Nephron progenitor cell (in vitro differentiated cells): ENCODE measurements around the gene PADI3.

Source experiments
- DNase-seq: peaks from one replicate; pipeline ENCODE4 v3.0.0; 2021
- H3K27ac Mint-ChIP-seq: 2 replicates; pipeline ENCODE4 v1.8.0; 2021; ENCODE audit warnings: mild to moderate bottlenecking, moderate library complexity, mixed read lengths
- H3K27me3 Mint-ChIP-seq: 2 replicates; pipeline ENCODE4 v1.8.0; 2021; ENCODE audit warnings: mild to moderate bottlenecking, low read depth, mixed read lengths; ENCODE audit not compliant: poor library complexity
- H3K36me3 Mint-ChIP-seq: 2 replicates; pipeline ENCODE4 v1.8.0; 2021; ENCODE audit warnings: low read depth, mixed read lengths
- H3K4me1 Mint-ChIP-seq: 2 replicates; pipeline ENCODE4 v1.8.0; 2021; ENCODE audit warnings: mixed read lengths
- H3K4me3 Mint-ChIP-seq: 2 replicates; pipeline ENCODE4 v1.8.0; 2021; ENCODE audit warnings: mild to moderate bottlenecking, moderate library complexity, mixed read lengths
- H3K9me3 Mint-ChIP-seq: 2 replicates; pipeline ENCODE4 v1.8.0; 2021; ENCODE audit warnings: mild to moderate bottlenecking, moderate library complexity, mixed read lengths
- CTCF ChIP-seq: fragments of 200-600 bp; sonication (generic); IDR thresholded peaks from 2 replicates; pipeline ENCODE4 v1.5.0; 2021; ENCODE audit warnings: antibody characterized with exemption

PADI3 gene

GRCh38 chr1:17273096-17273495 is 24.2 kb downstream of the PADI3 start:
- TF ChIP-seq CTCF: no peak
- H3K9me3 Mint-ChIP-seq: no peaks in the 10 kb centered on the region
- no peaks in the 10 kb centered on the region for H3K36me3 Mint-ChIP-seq
- no peak for DNase-seq
- peaks cover 17% of the 10 kb centered on the region for H3K4me1 Mint-ChIP-seq
- H3K27me3 Mint-ChIP-seq: peaks cover 23% of the 10 kb centered on the region
- H3K4me3 Mint-ChIP-seq: no peak overlapping the region
- no peak overlapping the region for H3K27ac Mint-ChIP-seq

DNA sequence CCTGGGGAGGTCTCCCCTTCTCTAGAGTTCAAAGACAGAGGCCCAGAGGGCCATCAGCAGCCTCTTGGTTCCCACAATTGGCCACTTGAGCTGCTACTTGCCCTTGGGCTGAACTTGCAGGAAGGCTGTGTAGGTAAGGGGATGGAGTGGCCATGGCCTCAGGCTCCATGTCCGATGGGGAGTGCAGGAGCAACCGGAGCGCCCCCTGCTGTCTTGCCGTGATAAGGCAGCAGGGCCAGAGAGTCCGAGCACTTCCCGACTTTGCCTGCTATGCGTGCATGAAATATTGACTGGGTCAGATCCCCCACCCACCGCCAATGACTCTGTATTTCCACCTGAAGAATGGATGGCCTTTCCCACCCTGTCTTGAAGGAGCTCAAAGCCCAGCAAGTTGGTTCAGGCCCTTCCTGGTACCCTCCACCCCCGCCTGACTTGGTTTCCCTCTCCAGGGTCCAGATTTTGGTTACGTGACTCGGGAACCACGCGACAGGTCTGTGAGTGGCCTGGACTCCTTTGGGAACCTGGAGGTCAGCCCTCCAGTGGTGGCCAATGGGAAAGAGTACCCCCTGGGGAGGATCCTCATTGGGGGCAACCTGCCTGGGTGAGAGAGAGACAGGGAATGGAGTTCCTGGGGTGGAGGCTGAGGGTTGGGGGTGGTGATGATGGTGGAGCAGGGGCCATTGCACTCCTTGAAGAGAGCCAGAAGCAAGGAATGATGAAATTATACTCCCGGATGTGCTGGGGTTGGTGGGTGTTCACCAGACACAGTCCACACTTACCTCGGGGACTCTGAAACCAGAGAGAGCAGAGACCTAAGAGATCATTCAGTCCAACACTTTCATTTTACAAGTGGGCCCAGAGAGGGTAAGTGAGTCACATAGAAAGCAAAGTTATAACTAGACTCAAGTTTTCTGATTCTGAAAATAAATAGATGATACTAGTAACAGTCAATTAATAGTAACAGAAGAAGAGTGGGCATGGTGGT is 25.6 kb downstream of the PADI3 start:
- peaks cover 31% of the 10 kb centered on the region for H3K4me1 Mint-ChIP-seq
- no peak overlapping the region for H3K27ac Mint-ChIP-seq
- DNase-seq: peak; percentile 83
- H3K9me3 Mint-ChIP-seq: no peaks in the 10 kb centered on the region
- peak; percentile 79 for TF ChIP-seq CTCF
- no peaks in the 10 kb centered on the region for H3K36me3 Mint-ChIP-seq
- peaks cover 23% of the 10 kb centered on the region for H3K27me3 Mint-ChIP-seq
- H3K4me3 Mint-ChIP-seq: no peak overlapping the region

GRCh38 chr1:17276568-17276967 is 27.7 kb downstream of the PADI3 start:
- TF ChIP-seq CTCF: no peak
- Mint-ChIP-seq H3K36me3 (no peaks in the 10 kb centered on the region), H3K27ac (no peak overlapping the region), H3K4me1 (peaks cover 40% of the 10 kb centered on the region), H3K4me3 (no peak overlapping the region), H3K27me3 (peaks cover 24% of the 10 kb centered on the region), H3K9me3 (no peaks in the 10 kb centered on the region)
- DNase-seq: no peak

- Mint-ChIP-seq H3K27me3 (peaks cover 30% of the 10 kb centered on the region), H3K4me3 (no peak overlapping the region), H3K4me1 (peaks cover 47% of the 10 kb centered on the region), H3K36me3 (no peaks in the 10 kb centered on the region), H3K27ac (peak overlapping the region; percentile 98), H3K9me3 (no peaks in the 10 kb centered on the region)
- no peak for TF ChIP-seq CTCF
- no peak for DNase-seq
Measured at GRCh38 chr1:17277511-17278159, 28.7 kb downstream of the PADI3 start.

GRCh38 chr1:17278996-17279830 is 30.3 kb downstream of the PADI3 start:
- Mint-ChIP-seq H3K27me3 (peaks cover 33% of the 10 kb centered on the region), H3K36me3 (no peaks in the 10 kb centered on the region), H3K9me3 (no peaks in the 10 kb centered on the region), H3K4me3 (peak overlapping the region; percentile 53), H3K4me1 (peaks cover 47% of the 10 kb centered on the region), H3K27ac (peak overlapping the region; percentile 98)
- no peak for TF ChIP-seq CTCF
- peak; percentile 41 for DNase-seq
